Uterus (tissue), 2 donors: Measurements from ENCODE around the gene MYBPH.

Source experiments
- CTCF ChIP-seq, 4 experiments: fragments of 200-600 bp in 2 of 4; fragments of 450-650 bp in 2 of 4; sonication (generic) in 2 of 4; IDR thresholded peaks; one replicate each; pipeline ENCODE4 v1.5.1; 2016 to 2019; ENCODE audit warnings: antibody characterized with exemption in 4 of 4, mild to moderate bottlenecking in 2 of 4, moderate library complexity in 1 of 4
- POLR2A ChIP-seq, 2 donors: fragments of 450-650 bp; IDR thresholded peaks; one replicate each; pipeline ENCODE4 v1.6.1; 2016; ENCODE audit warnings: antibody characterized with exemption in 2 of 2, mild to moderate bottlenecking in 1 of 2, moderate library complexity in 1 of 2

- TF ChIP-seq CTCF (IDR thresholded peaks at IDR 0.05) (no peak), POLR2A (IDR thresholded peaks at IDR 0.05) (no peak)
Measured at GRCh38 chr1:203147376-203147775, 28.2 kb downstream of the MYBPH start.
